ENCODE measurements around the gene SMARCC2.

The SMARCC2 gene

DNA sequence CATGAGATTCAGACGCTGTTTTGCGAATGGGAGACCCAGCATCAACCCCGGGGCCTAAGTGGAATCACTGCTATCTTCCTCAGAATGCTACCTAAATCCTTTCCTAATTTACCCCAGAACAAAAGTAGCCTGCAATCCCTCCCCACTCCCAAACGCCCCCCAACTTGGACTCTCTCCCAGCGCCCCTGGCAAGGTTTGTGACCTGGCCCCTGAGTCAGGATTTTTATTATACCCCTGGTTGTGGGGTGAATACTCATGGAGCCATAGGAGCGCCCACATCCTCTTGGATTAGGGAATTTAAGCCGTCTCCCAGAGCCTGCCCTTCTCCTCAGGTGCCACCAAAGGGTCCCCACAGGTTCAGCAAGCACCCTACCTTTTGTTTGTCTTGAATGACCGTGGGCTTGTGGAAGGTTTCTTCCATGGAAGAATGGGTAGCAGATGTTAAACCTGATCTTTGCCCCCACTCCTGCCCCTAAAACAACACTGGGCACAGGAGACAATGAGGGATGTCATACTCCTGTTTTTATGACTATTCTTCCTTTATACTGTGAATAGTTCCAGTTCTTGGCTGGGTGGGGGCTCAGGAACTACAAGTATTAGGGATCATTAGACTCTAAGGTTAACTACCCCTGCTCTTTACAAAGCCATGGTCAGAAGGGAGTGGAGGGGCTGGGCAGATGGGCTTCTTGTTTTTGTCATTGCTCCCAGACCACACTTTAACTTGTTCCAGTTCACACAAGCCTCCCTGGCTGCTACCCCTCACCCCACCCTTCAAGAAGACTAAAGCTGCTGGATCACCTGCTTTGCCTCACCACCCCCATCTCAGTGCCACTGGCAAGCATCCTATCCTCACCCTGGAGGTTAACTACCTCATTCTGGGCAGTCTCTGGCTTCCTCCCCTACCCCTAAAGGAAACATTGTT is 36.3 kb downstream of the SMARCC2 start:
- H3K4me3 ChIP-seq (ENCODE audit: low read depth, low read length), result peak overlapping the region; percentile 79

DNA sequence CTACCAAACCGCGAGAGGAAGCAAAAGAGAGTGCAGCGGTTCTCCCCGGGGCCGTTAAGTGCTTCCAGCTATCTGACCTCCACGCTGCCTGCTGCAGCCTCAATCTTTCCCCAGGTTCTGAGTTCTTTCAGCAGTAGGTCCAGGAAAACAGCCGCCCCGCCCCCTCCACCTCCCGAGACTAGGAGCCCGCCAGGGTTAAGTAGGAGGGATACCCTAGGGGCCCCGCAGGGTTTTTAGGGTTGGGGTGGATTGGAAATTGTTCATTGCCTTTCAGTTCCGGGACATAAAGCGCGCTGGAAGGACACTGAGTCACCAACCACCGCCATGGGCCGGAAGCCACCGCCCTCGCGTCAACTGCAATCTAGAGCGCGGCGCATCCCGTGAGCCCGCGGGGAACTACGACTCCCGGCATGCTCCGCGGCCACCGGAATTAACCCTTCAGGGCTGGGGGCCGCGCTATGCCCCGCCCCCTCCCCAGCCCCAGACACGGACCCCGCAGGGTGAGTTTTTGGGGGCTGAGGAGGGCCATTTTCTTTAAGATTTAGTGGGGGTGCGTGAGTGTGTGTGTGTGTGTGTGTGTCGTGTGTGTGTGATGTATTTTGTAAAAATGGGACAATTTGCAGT is 37.0 kb downstream of the SMARCC2 start, which contains the start of gene MYL6B:
Gene MYL6B (plus strand): TSS at position 456 of the 624 bp plus-strand sequence. CDS start 1,332 bp downstream, outside the sequence.
- H3K4me3 ChIP-seq (ENCODE audit: low read depth, low read length), result peak within 1 kb of the TSS; percentile 79

DNA sequence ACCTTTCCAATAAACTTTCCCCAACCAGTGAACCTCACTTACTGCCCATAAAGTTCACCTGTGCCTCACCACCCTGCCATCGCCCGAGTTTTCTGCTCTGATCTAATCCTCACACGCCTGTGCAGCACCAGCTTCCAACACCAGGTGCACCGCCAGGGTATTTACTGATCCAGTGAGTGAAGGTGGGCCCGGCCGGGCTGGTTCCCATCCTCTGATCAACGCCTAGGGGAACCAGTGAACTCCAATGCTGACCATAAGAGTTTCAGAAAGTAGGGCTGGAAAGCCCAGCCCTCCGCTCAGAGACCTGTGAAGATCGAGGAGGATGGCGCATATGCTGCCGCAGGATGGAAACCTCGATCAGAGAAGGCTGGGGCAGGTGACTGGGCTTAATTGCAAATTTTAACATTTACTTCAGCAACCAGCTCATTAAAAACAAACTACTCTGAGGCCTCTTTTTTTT is 37.6 kb downstream of the SMARCC2 start:
- peak overlapping the region; percentile 79 for H3K4me3 ChIP-seq (ENCODE audit: low read depth, low read length)

DNA sequence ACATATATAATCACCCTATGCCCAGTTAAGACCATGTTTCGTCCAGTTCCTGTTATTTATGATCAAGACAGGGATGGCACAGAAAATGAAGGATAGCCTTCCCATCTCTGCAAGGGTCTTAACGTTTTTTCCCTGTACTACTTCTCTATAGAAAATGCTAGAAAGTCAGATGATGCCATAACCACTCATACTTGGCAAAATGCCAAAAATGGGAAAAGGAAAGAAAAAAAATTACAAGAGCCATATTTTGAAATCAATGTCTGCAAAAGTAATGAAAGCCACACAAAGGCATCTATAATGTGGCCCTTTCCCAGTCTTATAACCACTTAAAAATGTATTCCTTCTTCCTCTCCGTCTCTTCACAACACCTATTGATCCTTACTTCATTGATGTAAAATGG is 38.7 kb downstream of the SMARCC2 start:
- no peak overlapping the region for H3K4me3 ChIP-seq (ENCODE audit: low read depth, low read length)

DNA sequence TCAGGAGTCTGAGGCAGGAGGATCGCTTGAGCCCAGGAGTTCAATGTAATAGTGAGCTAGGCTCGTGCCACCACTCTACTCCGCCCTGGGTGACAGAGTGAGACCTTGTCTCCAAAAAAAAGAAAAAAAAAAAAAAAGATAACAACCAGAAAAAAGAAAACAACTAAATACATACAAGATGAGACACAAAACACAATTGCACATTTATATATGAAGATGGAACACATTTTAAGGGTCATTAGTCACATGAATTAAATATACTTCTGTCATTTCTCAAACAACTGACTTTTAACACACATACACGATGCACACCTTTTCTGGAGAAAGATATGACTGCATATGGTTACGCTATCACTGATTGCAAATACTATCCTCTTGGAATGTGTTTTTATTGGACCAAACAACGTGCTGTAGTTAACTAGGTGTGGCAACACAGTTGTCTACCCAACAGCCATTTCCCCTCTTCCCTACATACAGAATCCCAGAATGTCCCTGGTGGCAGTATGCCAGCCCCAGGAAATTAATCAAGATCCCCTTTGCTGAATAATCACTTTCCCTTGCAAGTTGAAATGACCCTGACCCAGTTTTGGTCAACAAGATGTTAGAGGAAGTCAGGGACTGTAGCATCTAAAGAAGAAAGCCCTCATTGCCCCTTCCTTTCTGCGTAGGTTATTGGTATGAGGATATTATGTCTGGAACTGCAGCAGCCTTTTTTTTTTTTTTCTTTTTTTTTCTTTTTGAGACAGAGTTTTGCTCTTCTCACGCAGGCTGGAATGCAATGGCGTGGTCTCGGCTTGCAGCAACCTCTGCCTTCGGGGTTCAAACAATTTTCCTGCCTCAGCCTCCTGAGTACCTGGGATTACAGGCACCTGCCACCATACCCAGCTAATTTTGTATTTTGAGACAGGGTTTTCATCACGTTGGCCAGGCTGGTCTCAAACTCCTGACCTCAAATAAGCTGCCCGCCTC is 42.5 kb downstream of the SMARCC2 start:
- H3K4me3 ChIP-seq (ENCODE audit: low read depth, low read length), result no peak overlapping the region

DNA sequence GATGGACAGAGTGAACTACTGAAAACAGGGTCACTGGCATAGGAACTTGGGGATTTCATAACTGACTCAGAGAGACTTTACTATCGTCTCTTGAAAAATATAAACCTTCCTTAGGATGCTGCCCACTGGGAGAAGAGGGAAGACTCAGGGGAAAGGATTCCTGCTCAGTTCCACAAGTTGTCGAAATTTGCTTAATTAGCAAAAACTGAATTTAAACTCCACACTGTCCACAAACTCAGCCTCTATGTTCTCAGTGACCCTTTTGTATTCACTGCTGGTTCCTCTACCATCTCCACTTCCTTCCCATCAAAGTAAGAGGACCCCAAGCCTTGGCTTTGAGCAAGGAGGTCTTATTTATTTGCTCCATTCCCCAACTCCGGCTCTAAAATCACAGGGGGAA is 44.1 kb downstream of the SMARCC2 start:
- no peak overlapping the region for H3K4me3 ChIP-seq (ENCODE audit: low read depth, low read length)

DNA sequence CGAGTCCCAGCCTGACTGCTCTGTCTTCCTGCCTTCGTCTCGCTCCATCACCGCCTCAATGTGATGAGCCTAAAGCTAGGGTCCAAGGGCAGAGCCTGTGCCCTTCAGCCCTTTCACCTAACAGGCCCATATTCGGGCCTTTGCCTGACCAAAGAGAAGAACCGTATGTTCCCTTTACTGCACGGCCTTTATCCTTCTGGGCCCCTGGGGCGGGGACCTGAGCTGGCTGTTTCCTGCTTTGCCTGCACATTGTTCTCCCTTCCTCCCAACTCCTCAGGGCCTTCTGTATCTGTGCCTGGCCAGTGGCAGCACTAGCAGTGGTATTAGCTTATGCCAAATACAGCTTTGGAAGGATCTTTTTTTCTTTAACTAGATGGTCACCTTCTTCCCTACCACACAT is 45.4 kb downstream of the SMARCC2 start:
- H3K4me3 ChIP-seq (ENCODE audit: low read depth, low read length), result no peak overlapping the region

DNA sequence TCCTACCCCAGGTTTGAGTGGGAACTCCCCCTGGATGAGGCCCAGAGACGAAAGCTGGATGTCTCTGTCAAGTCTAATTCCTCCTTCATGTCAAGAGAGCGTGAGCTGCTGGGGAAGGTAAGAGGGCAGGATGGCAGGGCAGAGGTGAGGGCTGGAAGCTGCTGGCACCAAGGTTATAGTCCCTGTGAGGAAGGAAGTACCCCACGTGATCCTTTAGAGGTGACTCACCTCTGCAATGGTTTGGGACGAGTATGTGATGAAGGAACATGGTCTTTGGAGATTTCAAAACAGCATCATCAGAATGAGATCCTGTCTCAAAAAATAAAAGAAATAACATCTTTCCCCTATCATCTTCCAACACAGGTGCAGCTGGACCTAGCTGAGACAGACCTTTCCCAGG is 46.1 kb downstream of the SMARCC2 start:
- no peak overlapping the region for H3K4me3 ChIP-seq (ENCODE audit: low read depth, low read length)

DNA sequence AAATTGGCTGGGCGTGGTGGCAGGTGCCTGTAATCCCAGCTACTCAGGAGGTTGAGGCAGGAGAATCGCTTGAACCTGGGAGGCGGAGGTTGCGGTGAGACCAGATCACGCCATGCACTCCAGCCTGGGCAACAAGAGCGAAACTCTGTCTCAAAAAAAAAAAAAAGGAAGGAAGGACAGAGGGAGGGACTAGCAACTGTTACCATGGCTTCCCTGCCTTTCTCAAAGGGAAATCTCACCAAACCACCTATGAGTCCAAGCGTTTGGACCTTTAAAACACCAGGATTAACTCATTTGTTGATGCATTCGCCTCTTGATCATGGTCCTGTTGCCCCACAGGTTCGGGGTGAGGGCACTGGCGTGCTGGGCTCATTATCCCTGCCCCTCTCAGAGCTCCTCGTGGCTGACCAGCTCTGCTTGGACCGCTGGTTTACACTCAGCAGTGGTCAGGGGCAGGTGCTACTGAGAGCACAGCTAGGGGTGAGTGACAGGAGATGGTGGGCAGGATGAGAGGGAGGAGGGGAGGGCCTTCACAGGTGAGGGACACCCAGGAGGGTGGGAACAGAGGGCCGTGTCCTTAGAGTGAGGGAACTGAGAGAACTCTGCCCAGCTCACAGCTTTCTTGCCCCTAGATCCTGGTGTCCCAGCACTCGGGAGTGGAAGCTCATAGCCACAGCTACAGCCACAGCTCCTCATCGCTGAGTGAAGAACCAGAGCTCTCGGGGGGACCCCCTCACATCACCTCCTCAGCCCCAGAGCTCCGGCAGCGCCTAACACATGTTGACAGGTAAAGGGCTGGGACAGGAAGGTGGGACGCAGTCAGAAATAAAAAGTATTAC is 47.1 kb downstream of the SMARCC2 start:
- H3K4me3 ChIP-seq (ENCODE audit: low read depth, low read length), result no peak overlapping the region

DNA sequence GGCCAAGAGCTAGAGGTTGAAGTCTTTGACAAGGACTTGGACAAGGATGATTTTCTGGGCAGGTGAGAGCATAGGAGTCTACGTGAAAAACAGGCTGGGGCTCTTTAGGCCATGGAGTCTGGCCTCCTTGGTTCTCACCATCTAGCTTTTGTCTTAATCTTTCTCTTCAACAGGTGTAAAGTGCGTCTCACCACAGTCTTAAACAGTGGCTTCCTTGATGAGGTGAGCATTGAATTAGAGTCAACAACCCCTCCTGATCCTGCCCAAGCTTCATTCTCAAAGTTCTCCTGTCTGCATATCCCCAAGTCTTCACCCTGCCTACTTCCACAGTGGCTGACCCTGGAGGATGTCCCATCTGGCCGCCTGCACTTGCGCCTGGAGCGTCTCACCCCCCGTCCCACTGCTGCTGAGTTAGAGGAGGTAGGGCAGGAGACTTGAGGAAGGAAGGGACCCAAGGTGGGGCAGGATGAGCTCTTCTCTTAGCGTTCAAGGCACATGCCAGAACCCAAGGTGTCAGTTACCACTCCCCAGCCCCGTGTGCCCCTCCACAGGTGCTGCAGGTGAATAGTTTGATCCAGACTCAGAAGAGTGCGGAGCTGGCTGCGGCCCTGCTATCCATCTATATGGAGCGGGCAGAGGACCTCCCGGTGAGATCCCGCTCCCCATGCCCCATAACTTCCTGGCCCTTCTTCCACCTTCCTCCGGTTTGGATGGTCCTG is 51.3 kb downstream of the SMARCC2 start:
- H3K4me3 ChIP-seq (ENCODE audit: low read depth, low read length), result no peak overlapping the region

DNA sequence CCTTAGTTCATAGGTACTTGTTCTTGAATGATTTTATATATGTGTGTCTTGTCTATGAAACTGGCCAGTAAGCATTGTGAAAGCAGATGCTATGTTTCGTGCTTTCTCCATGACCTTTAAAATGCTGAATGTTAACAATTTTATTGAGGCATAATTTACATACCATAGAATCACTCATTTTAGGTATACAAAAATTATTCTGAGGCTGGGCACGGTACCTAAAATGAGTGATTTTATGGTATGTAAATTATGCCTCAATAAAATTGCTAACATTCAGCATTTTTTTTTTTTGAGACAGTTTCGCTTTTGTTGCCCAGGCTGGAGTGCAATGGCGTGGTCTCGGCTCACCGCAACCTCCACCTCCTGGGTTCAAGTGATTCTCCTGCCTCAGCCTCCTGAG is 54.4 kb downstream of the SMARCC2 start:
- H3K4me3 ChIP-seq (ENCODE audit: low read depth, low read length), result no peak overlapping the region

DNA sequence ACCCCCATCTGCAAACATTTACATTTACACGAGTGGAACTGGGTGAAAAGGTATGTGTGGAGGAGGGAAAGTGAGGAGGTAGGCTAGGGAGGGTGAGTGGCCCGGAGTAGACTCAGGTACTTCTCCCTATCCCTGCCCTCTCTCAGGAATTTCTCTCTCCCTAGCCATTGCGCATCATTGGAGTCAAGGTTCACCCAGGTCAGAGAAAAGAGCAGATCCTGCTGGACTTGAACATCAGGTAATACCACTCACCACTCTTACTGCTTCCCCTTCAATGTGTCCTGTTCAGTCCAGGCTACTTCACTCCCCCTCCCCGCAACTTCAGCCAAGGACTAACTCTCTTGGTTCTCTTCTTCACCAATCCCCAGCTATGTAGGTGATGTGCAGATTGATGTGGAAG is 58.4 kb downstream of the SMARCC2 start:
- no peak overlapping the region for H3K4me3 ChIP-seq (ENCODE audit: low read depth, low read length)

DNA sequence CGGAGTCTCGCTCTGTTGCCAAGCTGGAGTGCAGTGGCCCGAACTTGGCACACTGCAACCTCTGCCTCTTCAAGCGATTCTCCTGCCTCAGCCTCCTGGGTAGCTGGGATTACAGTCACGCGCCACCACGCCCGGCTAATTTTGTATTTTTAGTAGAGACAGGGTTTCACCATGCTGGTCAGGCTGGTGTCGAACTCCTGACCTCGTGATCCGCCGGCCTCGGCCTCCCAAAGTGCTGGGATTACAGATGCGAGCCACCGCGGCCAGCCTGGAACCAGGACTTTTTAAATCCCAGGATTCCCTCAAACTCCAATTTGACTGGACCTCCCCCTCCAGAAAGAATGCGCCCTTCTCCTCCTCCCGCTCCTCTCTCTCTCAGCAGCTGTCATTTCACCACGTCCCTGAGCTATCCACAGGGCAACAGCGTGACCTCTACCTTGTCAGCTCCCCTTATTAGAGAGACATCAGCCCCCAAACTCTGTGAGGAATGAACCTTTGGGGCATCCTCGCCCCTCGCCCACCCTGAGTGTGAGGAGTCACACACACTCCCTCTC is 59.3 kb downstream of the SMARCC2 start:
- peak overlapping the region; percentile 96 for H3K4me3 ChIP-seq (ENCODE audit: low read depth, low read length)

DNA sequence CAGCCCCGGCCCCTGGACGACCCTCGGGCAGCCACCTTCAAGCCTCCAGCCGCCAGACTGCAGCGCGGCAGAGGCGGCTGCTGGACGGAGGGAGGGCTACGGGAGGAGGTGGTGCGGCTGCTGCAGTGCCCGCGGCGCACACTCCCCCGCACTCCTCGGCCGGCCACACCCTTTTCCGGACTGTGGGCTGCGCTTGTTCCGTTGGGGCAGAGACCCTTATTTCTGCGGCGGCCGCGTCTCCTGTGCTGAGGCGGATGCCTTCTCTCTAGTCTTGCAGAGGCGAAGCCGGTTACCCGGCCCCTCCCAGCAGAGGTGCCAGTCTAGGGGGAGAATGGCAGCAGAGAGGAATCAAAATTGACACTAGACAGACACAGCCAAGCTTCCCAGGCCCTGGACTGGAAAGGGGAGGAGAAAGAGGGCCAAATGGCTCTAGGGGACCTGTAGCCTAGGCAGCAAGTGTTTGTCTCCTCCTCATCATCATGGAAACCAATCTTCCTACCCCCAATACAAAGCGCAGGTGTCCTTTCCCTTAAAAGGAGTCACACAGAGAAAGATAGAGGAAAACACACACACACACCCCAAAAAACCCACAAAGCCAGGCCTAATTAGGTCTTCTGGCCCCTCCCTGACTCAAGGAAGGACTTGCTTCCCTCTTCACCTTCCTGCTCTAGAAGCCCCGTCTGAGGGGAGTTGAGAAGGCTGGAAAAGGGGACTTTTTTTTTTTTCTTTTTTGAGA is 59.9 kb downstream of the SMARCC2 start:
- H3K4me3 ChIP-seq (ENCODE audit: low read depth, low read length), result peak overlapping the region; percentile 96

DNA sequence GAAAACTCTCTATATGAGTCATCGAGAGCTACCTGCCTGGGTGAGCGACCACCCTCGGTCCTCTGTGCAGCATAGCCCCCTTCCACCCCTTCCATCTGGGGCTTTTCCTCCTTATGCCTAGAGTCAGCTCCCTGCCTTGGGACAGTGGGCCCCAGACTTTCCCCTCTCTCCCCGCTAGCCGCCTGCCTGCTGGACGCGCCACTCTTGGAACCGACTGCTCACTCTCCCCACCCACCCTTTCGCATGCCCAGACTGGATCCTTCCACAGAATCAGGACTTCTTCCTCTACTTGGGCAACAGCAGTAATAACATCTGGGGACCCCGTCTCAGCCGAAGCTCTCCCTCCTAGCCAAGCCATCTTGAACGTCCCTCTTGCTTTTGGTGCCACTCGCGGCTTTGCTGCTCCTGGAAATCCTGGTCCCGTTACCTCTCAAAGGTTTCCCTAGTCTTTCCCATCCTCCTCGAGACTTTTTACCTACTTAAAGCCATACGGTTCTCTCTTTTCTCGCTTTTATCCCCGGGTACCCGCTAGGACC is 60.5 kb downstream of the SMARCC2 start:
- H3K4me3 ChIP-seq (ENCODE audit: low read depth, low read length), result peak overlapping the region; percentile 96

DNA sequence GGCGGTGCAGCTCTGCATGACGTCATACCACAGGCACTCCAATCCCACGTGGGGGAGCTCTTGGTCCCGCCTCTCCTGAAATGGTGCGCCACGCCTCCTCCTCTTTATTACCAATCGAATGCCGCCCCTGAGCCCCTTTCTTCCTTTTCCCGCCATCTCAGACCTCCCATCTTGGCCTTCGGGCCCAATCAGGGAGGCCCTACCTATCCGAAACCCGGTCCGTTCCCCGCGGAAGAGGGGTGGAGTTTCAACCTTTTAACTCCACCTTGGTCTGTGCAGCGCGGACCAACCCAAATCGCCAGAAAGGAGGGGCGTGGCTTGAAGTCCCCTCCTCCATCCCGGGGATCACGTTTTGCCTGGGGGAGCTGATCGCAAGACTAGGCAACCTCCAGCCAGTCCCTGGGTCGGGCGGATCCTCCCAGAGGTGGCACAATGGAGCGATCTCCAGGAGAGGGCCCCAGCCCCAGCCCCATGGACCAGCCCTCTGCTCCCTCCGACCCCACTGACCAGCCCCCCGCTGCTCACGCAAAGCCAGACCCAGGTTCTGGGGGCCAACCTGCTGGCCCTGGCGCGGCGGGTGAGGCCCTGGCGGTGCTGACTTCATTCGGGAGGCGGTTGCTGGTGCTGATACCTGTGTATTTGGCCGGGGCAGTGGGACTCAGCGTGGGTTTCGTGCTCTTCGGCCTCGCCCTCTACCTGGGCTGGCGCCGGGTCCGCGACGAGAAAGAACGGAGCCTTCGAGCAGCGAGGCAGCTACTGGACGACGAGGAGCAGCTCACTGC is 61.2 kb downstream of the SMARCC2 start, which contains the start of gene ESYT1:
Gene ESYT1 (plus strand): TSS at position 380 of the 782 bp plus-strand sequence. CDS start 53 bp downstream, at position 433.
- H3K4me3 ChIP-seq (ENCODE audit: low read depth, low read length), result peak within 1 kb of the TSS; percentile 96

DNA sequence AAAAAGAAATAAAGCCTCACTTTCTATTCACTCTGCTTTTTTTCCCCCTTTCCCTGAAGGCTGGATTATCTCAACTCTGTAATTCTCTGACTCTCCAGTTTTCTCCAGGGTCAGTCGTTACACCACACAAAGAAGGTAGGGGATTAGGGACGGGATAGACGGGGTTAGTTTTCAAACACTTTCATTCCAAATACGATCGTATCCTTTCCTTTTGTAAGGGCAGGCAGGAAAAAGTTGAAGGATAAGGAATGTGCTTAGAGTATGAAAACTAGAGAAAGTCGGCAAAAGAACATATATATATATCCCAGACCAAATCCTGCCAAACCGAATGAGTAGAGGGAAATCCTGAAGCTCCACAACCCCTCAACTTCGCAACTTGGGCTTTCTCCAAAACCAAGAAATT is 61.8 kb downstream of the SMARCC2 start:
- no peak overlapping the region for H3K4me3 ChIP-seq (ENCODE audit: low read depth, low read length)
